HG02610 (cell line): Measurements from ENCODE around the gene MAP4K3.
"Not testable (repeated sequence)": the region's sequence is repeated elsewhere in the genome, so short reads cannot be mapped to it uniquely, and the experiment has no call there.

Source experiments
- ATAC-seq: cut with Tn5 transposase; IDR thresholded peaks from one replicate; pipeline ENCODE4 v1.9.1; 2021; ENCODE audit warnings: mild to moderate bottlenecking, moderate library complexity; ENCODE audit not compliant: unreplicated experiment

Gene MAP4K3

GRCh38 chr2:39411181-39411944, 25.7 kb downstream of the MAP4K3 start:
- ATAC-seq, result no peak

- ATAC-seq, result no peak
Observed at GRCh38 chr2:39409697-39410389, 27.2 kb downstream of the MAP4K3 start.

DNA sequence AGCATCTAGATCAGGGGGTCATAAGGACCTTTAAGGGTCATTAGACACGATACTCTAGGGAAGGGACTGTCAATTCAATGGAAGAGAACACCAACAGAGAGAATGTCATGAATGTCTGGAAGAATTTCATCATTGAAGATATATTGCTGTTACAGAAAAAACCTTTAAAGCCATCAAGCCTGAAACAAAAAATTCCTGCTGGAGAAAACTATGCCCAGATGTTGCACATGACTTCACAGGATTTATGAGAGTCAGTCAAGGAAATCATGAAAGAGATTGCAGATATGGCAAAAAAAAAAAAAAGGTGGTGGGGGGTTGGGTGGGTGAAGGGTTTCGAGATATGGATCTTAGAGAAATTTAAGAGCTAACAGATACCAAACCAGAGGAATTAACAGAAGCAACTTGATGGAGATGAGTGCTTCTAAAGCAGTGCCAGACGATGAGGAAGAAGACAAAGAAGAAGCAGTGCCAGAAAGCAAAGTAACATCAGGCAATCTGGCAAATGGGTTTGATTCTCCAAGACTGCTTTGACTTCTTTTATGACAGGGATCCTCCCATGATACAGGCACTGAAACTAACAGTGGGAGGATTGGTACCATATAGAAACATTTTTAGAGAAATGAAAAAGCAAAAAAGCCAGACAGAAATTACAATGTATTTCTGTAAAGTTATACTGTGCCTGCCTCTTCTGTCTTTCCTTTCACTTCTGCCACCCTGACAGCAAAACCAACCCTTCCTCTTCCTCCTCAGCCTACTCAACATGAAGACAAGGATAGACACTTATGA, 28.5 kb downstream of the MAP4K3 start:
- peak; percentile 43 for ATAC-seq

DNA sequence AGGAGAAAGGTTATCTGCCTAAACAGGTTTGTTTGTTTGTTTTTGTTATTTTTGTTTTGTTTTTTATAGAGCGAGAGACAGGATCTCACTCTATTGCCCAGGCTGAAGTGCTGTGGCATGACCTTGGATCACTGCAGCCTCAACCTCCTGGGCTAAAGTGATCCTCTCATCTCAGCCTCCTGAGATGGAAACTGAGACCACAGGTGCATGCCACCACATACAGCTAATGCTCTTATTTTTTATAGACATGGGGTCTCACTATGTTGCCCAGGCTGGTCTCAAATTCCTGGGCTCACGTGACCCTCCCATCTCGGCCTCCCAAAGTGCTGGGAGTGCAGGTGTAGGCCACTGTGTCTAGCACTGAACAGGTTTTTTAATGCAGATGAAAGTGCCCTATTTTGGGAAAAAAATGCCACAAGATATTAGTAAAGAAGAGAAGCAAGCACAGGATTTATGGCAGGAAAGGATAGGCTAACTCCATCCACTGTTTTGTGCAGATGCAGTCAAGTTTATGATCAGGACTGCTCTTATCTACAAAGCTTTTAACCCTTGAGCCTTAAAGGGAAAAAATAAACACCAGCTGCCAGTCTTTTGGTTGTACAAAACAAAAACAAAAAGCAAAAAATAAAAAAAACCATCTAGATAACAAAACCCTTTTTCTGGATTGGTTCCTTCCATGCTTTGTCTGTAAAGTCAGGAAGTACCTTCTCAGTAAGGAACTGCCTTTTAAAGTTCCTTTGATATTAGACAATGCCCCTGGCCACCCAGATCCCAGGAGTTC, 29.4 kb downstream of the MAP4K3 start:
- ATAC-seq, result no peak

GRCh38 chr2:39405364-39405763, 31.7 kb downstream of the MAP4K3 start:
- no peak for ATAC-seq

GRCh38 chr2:39403311-39403710, 33.8 kb downstream of the MAP4K3 start:
- no peak for ATAC-seq

- ATAC-seq, result no peak
Observed at GRCh38 chr2:39401319-39401718, 35.8 kb downstream of the MAP4K3 start.

DNA sequence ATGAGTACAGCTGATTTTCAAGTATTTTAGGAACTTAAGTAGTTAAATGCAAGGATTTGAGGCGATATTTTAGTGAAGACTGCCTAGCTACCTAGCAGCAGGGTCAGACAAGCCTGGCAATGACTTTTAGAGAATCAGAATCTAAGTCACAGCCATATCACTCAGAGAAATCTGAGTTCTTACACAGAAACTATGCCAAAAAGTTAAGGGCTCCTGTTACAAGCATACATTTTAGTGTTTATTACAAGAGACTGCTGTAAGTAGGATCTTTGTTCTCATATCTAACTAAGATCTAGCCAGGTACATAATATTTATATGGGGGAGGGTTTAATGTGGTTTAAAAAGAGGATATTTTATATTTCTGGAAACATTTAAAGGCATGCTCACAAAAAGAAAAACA, 37.5 kb downstream of the MAP4K3 start:
- no peak for ATAC-seq

DNA sequence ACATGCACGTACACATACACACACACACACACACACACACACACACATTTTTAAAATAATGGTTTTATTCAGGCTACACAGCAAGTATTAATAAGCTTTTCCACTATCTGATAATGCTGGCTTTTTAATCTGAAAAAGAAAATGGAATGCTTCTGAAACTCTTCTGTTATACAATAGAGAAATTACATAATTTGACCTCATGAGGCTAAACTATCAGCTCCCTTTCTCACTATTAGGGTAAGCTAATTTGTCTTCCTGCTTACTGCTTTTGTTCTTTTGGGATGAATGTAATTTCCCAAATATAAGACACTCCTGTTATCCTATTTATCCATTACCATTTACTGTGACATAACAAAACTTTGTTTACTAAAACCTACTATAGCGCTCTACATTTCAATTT, 41.8 kb downstream of the MAP4K3 start:
- no peak for ATAC-seq

GRCh38 chr2:39394516-39394961, 42.5 kb downstream of the MAP4K3 start:
- no peak for ATAC-seq

DNA sequence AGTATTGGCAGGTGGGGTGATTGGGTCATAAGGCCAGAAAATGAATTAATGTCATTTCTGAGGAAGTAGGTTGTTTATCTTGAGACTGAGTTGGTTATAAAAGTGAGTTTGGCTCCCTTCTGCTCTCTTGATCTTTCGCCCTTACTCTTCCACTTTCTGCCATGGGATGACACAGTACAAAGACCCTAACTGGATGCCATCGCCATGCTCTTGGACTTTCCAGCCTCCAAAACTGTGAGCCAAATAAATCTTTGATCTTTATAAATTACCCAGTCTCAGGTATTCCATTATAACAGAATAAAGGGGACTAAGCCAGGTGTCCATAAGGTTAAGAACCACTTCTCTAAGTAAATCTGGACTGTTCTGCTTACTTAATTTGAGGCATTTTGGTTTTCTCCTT, 44.4 kb downstream of the MAP4K3 start:
- no peak for ATAC-seq

DNA sequence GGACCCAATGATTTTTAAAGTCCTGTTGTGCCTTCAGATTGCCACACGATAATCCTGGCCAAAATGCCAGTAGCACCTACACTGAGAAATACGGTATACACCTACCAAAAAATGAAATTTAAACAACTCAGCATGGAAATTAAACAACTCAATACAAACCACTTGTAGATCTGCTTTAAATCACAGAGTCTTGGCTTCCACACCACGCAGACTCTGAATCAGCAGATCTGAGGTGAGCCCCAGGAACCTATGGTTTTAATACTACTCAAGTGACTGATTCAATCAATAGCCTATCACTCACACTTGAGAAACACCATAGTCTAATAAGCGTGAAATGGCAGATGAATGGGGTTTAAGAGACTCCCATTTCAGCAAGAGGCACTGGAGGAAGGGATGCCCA, 46.9 kb downstream of the MAP4K3 start:
- no peak for ATAC-seq

- ATAC-seq, result no peak
Observed at GRCh38 chr2:39386064-39386463, 51.0 kb downstream of the MAP4K3 start.

- no peak for ATAC-seq
Observed at GRCh38 chr2:39385172-39385571, 51.9 kb downstream of the MAP4K3 start.

GRCh38 chr2:39384071-39384470, 53.0 kb downstream of the MAP4K3 start:
- not testable (repeated sequence) for ATAC-seq

- no peak for ATAC-seq
Observed at GRCh38 chr2:39383146-39383545, 53.9 kb downstream of the MAP4K3 start.

DNA sequence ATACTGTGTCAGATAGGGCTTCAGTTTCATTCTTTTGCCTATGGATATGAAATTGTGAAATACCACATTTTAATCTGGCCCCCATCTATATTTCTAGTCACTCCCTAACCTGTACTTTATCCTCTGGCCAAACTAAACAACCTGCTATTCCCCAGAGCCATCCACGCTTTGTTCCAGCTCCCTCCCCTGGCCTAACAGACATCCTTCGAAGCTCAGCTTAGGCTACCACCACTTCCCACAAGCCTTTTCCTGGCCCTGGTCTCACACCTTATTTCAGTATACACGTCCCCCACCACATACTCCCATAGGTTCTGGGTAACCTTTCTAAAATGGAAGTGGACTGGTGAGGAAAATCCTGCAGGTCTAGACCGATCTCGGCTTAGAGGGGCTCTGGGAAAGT, 55.4 kb downstream of the MAP4K3 start:
- ATAC-seq, result no peak

GRCh38 chr2:39380525-39381150, 56.4 kb downstream of the MAP4K3 start:
- no peak for ATAC-seq

DNA sequence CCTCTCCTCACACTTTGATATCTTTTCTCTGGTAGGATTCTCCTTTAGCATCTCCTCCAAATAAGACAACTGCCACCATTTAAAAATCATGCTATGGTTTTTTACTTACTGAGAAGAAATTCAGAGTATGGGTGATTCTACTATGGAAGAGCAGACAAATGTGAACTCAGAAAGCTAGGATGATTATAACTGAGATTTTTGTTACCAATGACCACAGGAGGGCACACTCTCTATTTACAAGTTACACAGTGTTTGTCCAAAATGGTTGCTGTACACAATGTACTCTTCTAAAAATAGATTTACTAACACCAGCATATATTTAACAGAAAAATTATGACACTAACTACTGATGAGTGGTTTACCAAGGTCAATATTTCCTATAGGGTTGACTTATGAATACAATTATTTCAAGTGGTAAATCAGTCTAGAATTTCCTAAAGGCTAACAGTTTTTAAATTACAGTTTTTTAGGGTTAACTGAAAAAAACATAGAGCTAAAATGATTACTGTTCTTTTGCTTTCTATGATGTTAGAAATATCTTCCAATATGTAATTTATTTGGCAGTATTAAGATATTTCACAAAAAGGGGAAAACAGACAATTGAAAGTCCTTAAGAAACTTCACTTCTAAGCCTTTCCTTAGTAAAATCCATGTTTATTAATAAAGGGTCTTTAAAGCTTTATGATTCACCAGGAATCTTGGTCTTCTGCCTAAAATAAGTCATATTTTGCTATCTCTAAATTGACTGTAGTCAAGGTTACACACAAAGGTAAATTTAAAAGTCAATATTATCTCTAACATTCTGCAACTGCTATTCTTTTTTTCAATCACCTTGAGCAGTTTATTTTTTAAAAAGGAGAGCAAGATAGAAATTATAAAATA, 57.2 kb downstream of the MAP4K3 start:
- peak; percentile 64 for ATAC-seq
